Lower leg skin (tissue), 4 donors: ENCODE data around the gene ABCB9. TPM values are rescaled to one million over a fixed set of nuclear protein-coding genes. Genes with fewer than 3 reads are reported as not detected.

ENCODE experiments used
- DNase-seq, 2 donors: peaks; one replicate each; pipeline ENCODE4 v3.0.0-alpha.2; 2019; ENCODE audit warnings: low spot score in 2 of 2
- H3K4me3 ChIP-seq: fragments of 200-600 bp; sonication (generic); 2 replicates; pipeline ENCODE4 v1.5.1; 2017; ENCODE audit warnings: mild to moderate bottlenecking, low read depth; ENCODE audit not compliant: poor library complexity, severe bottlenecking
- POLR2A ChIP-seq, 2 donors: fragments of 450-650 bp; IDR thresholded peaks; one replicate each; pipeline ENCODE4 v1.6.1; 2016 to 2017; ENCODE audit warnings: antibody characterized with exemption in 2 of 2, mild to moderate bottlenecking in 1 of 2, moderate library complexity in 1 of 2
- WGBS, 2 donors: methylation state at CpG; one replicate each; pipeline ENCODE4 v1.1.5; 2018; 5-methylcytosine and 5-hydroxymethylcytosine counted together
- intact Hi-C: fragments of 100-400 bp; cut with DNase I; formaldehyde crosslinking; loops from one replicate; pipeline ENCODE4 v1.15.0; 2023; ENCODE audit warnings: low total_unique reads
- total RNA-seq, 4 donors: library from RNA; depleted of rRNA; stranded (reverse); fragments of >200 nt; gene quantifications; one replicate each; pipeline ENCODE4 v1.1.0, GENCODE V29; 2016
- TF ChIP-seq, protein P1 (sequence below), 3 donors: fragments of 450-650 bp; IDR thresholded peaks; one replicate each; pipeline ENCODE4 v1.5.1; 2016; ENCODE audit warnings: antibody characterized with exemption in 3 of 3, mild to moderate bottlenecking in 3 of 3, moderate library complexity in 2 of 3

ABCB9 gene
- total RNA-seq, 4 donors from 2014 or later = 3.4 to 10.2 (median 7.2) TPM

DNA sequence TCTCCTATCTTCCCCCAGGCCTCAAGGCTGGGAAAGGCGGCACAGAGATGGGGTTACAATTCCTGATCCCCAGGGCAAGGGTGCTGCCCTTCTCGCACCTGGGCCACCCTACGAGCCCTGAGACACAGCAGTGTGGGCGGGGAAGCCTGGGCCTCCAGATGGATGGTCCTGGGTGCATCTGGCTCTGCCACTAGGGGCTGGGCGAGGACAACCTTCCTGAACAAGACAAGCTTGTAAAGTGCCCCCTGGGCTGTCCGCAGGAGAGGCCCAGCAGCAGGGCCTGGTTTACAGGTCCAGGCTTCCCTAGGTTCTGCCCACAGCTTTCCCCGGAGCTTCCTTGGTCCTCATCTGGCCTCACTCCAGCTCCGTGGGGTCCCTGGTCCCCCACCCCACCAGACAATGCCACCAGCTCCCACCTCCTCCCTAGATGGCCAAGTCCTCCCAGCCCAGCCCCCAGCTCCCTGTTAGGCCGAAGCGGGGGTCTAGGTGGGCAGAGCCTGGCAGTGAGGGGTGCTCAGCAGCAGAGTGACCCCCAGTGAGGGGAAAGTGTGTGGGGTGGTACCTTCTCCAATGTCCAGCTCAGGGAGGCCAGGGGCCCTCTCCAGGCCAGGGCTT lies 23.1 kb upstream of the ABCB9 start:
- H3K4me3 ChIP-seq = no peak overlapping the region
- DNase-seq = no peak
- intact Hi-C loops = no loop called here
- no peak for TF ChIP-seq POLR2A (IDR thresholded peaks at IDR 0.05)
- TF ChIP-seq, protein P1, sequence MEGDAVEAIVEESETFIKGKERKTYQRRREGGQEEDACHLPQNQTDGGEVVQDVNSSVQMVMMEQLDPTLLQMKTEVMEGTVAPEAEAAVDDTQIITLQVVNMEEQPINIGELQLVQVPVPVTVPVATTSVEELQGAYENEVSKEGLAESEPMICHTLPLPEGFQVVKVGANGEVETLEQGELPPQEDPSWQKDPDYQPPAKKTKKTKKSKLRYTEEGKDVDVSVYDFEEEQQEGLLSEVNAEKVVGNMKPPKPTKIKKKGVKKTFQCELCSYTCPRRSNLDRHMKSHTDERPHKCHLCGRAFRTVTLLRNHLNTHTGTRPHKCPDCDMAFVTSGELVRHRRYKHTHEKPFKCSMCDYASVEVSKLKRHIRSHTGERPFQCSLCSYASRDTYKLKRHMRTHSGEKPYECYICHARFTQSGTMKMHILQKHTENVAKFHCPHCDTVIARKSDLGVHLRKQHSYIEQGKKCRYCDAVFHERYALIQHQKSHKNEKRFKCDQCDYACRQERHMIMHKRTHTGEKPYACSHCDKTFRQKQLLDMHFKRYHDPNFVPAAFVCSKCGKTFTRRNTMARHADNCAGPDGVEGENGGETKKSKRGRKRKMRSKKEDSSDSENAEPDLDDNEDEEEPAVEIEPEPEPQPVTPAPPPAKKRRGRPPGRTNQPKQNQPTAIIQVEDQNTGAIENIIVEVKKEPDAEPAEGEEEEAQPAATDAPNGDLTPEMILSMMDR (IDR thresholded peaks at IDR 0.05) = no peak
- WGBS, 2 donors = 86 to 93% methylated on average over 10 of the region's 10 CpGs

DNA sequence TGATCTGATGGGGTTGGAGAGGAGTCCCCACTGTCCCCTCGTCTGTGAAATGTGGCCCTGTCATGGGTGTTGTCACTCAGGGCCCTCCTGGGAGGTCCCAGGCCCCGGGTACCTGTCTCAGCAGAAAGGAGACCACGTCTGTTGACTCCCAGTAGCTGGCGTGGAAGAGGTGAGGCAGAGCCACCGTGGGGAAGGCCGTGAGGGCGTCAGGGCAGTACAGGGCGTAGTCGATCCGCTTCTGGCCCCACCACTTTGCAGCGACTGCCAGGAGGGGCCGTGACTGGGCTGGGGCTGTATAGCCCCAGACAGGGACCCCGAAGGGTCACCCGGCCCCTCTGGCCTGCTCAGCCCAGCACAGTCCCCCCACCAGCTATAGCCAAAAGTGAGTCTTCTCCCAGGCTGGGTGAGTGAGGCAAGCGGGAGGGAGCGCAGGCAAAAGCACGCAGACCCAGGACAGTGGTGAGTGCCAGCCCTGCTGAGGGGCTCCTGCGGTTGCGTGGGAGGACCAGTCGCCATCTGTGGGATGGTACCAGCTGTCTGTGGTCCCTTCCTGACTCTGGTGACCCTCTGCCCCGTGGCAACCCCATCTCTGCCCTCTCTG lies 22.4 kb upstream of the ABCB9 start:
- no peak for TF ChIP-seq POLR2A (IDR thresholded peaks at IDR 0.05)
- TF ChIP-seq, protein P1 (IDR thresholded peaks at IDR 0.05) = no peak
- DNase-seq = no peak
- intact Hi-C loops = no loop called here
- 89 to 93% methylated on average over 19 to 21 of the region's 21 CpGs for WGBS, 2 donors
- no peak overlapping the region for H3K4me3 ChIP-seq

- no peak for DNase-seq
- no peak for TF ChIP-seq POLR2A (IDR thresholded peaks at IDR 0.05)
- TF ChIP-seq, protein P1 (IDR thresholded peaks at IDR 0.05) = no peak
- no peak overlapping the region for H3K4me3 ChIP-seq
- intact Hi-C loops = no loop called here
- 87 to 95% methylated on average over 13 of the region's 13 CpGs for WGBS, 2 donors
Observed at GRCh38 chr12:122988036-122988435, 21.8 kb upstream of the ABCB9 start.

DNA sequence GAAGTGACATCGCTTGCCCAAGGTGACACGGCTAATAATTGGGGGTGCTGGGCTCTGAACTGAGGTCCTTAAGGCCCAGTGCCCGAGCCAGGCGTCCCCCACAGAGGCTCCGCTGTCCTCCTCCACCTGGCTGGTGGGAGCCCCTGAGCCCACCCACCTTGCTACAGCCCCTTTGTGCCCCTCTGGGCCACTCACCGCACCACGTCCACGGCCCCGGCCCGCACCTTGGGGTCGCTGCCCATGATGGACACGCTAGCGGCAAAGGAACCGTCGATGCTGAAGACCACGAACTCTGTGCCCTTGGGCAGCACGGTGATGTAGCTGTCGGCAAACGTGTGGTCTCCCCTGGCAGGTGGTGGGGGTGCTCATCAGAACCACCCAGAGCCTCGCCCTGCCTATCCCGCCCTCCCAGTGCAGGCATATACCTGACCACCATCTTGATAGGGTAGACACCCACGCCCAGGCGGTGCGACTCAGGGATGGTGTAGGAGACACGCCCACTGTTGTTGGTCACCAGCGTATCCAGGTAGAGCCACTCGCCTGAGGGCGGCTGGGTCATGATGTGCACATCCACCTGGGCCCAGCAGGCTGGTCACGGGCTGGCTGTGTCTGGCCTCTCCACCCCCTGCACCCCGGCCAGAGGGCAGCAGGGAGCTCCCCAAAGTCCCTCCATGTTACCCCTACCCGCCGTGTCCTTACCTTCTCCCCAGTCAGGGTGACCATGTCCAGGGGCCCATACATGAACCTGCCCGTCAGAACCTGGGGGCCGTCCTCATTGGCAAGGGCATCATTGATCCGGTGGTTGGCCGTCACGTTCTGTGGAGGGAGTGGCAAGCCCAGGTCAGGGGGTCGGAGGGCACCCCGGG lies 21.1 kb upstream of the ABCB9 start:
- TF ChIP-seq, protein P1 (IDR thresholded peaks at IDR 0.05) = no peak
- TF ChIP-seq POLR2A (IDR thresholded peaks at IDR 0.05) = no peak
- 91 to 93% methylated on average over 28 to 31 of the region's 39 CpGs for WGBS, 2 donors
- intact Hi-C loops = no loop called here
- no peak for DNase-seq
- H3K4me3 ChIP-seq = no peak overlapping the region

DNA sequence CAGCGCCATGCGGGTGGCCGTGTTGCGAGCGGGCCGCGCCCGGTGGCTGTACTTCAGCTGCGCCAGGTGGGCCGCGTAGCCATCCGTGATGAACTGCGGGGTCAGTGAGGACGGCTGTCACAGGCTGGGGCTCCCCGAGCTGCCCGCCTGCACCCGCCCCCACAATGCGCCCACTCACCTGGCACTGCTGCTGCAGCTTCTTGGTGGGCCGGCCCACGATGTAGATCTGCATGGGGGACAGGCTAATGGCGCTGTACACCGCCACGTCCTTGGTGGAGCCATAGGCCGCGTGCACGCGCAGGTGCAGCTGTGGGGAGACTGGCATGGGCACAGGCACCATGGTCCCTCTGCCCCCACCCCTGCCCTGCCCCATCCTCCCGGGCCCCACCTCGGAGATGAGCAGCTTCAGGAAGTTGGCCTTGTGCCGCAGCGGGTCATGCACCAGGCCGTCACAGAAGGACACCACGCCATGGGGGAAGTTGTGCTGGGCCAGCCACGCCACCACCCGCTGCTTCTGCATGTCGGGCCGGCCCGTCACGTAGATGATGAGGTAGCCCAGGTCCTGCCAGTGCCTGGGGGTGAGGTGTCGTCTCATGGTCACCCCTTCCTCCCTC lies 20.1 kb upstream of the ABCB9 start:
- DNase-seq = no peak
- no peak for TF ChIP-seq POLR2A (IDR thresholded peaks at IDR 0.05)
- TF ChIP-seq, protein P1 (IDR thresholded peaks at IDR 0.05) = no peak
- intact Hi-C loops = no loop called here
- WGBS, 2 donors = 94 to 96% methylated on average over 24 to 37 of the region's 40 CpGs
- H3K4me3 ChIP-seq = no peak overlapping the region
